CD4-positive, alpha-beta T cell treated with Interleukin-15 for 1 hour (primary cell): ENCODE measurements around the gene GLB1L3.

Source experiments
- DNase-seq: peaks from one replicate; pipeline ENCODE4 v3.0.0-alpha.2; 2020

GLB1L3 gene, protein sequence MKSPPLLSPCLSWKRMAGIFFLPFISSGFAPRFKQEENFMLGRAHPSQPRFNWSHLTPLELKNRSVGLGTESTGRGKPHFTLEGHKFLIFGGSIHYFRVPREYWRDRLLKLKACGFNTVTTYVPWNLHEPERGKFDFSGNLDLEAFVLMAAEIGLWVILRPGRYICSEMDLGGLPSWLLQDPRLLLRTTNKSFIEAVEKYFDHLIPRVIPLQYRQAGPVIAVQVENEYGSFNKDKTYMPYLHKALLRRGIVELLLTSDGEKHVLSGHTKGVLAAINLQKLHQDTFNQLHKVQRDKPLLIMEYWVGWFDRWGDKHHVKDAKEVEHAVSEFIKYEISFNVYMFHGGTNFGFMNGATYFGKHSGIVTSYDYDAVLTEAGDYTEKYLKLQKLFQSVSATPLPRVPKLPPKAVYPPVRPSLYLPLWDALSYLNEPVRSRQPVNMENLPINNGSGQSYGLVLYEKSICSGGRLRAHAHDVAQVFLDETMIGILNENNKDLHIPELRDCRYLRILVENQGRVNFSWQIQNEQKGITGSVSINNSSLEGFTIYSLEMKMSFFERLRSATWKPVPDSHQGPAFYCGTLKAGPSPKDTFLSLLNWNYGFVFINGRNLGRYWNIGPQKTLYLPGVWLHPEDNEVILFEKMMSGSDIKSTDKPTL

DNA sequence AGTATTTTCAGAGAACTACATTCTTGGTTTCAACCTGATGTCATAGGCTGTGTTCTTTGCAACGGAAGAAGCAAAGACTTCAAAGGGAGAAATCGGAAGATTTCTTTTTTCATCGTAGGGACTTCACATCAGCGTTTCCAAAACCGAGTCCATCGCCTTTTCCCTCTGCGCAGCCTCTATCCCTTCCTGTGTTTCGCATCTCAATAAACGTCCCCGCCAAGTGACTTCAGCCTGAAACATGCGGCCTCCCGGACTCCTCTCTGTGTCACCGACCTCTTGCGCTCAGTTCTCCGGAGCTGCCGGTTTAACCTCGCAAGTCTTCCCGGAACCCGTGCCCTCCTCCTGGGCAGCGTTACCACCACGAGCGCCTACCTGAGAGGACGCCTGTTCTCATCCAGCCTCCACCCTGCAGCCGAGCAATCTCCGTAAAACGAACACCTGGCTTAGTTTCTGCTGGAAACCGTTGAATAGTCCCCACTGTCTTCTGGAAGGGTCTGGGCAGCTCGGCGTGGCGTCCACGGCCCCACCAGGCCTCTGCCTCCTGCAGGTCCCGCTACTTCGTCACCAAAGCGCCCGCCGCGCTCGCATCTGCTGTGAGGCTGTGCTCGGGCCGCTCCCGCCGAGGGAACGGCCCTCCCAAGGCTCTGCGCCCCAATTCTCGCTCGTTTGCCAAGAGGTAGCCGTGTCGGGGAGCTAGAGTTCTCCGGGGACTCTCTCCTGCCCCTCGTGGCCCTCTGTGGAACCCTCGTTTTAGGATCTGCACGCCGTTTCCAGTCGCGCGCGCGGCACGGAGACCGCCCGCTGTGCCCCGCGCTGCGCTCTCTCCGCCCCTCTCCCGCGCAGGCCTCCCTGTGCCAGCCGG lies at the start of gene GLB1L3:
Gene GLB1L3 (plus strand): TSS at position 846 of the 862 bp plus-strand sequence. CDS start 362 bp downstream, outside the sequence.
- peak; percentile 71 for DNase-seq

DNA sequence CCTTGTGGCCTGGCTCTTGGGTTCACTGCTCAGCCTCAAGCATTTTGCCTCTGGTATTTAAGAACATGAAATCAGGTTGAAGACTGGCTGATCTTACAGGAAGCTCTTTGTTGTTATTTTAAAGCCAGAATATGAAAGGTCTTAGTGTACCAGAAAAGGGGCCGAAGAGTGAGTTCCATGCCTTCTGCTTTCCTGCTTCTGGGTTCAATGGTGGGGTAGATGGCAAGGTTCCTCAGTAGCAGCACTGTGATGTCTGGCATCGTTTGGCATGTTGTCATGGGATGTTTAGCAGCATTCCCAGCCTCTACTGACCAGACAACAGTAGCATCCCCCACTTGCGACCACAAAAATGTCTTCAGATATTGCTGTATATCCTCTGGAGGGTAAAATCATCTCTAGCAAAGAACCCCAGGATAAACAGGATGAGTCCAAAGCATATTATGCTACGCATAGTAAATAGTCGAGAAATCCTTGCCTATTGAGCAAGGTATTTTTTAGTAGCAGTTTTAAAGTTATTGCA lies 49.3 kb upstream of the GLB1L3 start:
- DNase-seq = no peak

DNA sequence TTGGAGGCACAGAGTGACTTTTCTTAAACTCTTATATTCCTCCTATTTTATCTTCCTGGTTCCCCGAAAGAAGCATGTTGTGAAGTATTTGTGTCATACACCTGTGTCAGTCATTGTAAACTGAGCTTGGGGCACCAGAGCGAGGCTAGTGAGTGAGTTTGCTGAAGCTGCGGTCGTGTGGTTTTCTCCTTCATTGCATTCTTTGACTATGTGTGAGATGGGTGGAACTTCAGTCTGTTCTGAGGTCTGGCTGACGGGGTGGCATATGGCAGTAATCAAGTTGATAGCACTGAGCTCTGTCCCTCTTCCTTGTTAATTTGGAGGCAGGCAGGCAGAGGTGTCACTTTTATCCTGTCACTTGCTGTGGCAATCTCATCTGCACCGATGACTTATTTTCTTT lies 47.6 kb upstream of the GLB1L3 start:
- peak; percentile 36 for DNase-seq

DNA sequence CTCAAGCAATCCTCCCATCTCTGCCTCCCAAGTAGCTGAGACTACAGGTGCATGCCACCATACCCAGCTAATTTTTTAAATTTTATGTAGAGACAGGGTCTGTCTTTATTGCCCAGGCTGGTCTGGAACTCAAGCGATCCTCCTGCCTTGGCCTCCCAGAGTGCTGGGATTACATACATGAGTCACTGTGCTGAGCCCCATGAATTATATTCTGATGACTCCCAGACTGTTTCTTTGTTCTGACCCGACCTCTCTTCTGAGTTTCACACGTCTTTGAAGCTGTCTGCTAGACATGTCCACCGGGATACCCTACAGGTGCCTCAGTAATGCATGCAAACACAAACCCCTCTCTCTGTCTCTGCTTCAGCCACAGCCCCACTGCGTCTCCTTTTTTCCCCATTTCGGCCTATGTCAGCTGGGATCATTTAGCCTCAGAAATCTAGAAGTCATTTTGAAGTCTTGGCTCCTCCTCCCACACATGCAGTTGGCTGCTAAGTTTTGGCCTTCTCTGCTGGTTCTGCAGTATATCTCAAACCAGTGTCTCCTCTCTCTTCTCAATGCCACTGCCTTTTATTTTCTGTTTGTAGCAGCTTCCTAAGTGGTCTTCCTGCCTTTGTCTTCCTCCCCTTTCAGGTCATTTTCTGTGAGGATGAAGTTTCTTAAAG lies 46.9 kb upstream of the GLB1L3 start:
- no peak for DNase-seq

DNA sequence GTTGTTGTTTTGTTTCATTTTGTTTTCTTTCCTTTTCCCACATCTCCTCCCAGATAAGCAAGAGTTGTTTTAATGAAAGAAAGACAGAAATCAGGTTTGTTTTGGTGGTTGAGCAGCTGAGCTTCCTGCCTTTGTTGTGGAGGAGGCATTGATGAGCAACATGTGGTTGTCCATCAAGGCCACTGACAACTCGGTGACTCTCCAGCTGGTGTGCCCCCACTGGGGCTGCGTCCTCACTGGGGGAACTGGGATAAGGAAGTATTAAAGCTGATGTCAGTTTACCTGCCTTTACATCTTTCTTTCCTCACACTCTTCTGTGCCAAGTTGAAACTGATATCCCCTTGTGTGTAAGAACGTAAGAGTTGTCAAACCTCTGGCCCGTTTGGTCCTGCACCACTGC lies 45.8 kb upstream of the GLB1L3 start:
- no peak for DNase-seq

DNA sequence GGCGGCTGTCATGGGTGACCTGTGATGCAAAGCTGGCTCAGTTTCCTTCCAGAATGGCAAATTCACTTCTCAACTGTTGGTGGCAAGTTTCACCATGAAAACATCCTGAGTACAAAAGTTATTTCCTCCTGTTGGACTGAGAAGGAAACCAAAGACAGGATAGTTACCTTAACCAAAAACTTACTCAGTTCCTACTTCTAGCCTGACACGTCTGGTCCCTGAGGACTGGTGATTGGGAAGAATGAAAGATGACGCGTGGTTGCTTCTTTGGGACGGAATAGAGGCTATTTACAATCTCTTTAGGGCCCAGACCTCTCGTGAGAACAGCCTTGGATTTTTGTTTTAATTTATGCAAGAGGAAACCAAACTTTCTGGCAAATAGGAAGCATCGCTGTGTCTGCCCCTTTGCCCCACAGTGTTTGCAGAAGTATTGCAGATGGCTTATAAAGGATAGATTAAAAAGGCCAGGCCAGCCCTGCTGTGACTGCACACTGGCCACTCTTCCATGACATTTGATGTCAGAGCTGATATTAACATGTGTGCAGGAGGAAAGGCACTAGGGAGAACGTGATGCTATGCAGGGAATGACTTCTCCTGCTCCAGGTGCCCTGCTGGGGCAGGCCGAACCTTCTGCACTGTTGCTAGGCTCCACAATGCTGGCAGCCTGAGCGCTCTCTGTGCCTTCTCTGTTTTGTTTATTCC lies 44.1 kb upstream of the GLB1L3 start:
- no peak for DNase-seq

DNA sequence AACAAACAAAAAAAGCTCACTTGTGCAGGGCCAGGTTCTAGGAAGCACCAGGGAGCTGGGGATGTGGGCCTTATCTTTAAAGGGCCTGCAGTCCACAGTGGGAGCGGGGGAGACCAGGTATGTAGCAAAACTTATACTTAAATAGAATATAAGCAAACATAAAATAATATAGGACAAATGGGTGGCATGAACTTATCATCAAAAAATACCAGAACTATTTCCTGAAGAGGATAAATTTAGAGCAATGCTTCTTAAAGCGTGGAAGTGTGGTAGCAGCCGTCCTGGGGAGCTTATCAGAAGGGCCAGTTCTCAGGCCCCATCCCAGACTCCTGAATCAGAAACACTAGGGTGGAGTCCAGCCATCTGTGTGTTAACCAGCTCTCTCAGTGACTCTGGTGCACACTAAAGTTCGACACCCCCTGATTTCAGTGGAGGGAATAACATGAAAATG lies 42.4 kb upstream of the GLB1L3 start:
- no peak for DNase-seq

DNA sequence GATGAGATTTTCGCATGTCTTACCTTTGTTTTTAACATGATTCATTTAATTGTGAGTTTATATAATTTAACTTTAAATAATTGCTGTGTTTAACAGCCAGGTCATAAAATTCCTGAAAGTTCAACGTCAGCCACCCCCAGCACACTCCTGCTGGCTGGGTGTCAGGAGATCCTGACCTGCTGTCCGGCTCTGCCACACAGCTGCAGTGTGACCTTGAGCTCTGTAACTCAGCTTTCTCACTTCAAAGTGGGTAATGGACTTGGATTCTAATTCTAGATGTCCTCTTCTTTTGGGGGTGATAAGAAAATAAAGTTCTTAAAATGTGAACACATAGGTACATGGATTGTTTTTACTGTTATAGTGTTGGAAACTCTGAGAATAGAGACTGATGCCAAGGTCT lies 40.8 kb upstream of the GLB1L3 start:
- DNase-seq = no peak

DNA sequence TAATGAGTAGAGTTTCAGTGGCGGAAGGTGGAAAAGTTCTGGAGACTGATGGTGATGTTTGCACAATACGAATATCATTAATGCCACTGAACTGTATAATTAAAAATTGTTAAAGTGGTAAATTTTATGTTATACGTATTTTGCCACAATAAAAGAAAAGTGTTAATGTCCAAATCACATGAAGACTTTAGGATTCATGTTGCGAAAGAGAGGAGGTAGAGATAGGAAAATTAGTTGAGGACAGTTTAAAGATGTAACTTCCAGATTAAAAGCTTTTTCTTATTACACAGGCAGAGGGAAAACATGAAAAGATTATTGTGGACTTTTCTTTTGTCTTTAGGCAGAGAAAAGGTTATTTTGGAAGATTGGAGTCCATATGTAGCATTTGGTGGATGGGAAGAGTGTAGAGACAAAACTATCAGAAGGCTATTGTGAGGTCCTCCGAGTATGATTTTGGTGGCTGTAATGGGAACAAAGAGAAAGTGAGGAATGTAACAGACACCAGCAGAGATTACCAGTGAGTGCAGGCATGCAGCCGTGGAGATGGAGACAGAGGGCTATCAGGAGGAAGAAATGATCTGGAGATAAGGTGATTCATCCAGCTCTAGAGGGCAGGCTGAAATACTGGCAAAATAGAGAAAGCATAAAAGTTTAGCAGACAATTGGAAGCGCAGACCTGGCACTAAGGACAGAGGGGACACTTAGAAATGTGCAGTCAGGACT lies 39.2 kb upstream of the GLB1L3 start:
- DNase-seq = no peak

DNA sequence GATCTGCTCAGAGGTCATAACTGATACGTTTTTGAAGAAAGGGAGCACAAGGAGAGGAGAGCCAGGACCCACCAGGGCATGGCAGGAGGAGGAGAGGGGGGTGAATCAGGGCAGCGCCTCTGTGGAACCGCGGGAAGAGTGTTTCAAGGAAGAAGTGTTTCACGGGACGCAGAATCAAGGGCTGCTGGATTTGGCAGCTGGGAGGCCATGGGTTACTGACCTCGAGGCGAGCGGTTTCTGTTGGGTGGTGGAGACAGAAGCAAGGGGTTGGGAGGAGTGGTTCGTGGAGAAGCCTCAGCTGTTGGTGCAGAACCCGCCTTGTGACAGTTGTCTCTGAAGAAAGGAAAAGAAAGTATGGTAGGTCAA lies 38.6 kb upstream of the GLB1L3 start:
- no peak for DNase-seq

DNA sequence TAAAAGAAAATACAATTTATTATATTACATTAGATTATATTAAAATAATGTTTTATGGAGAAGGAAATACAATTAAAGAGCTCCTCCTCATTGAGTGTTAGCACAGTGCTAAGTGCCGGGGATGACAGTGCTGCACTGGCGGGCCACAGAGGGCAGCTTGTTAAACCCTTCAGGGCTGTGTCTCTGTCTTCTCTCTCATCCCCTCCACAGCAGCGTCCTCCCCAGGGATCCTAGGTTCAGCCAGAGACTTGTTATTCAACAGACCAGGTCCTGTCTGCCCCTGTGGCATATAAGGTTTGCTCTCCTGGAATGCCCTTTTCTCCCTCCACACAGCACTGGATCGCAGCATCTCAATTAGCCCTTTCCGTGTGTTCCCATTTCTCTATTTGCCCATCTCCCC lies 37.2 kb upstream of the GLB1L3 start:
- DNase-seq = no peak

DNA sequence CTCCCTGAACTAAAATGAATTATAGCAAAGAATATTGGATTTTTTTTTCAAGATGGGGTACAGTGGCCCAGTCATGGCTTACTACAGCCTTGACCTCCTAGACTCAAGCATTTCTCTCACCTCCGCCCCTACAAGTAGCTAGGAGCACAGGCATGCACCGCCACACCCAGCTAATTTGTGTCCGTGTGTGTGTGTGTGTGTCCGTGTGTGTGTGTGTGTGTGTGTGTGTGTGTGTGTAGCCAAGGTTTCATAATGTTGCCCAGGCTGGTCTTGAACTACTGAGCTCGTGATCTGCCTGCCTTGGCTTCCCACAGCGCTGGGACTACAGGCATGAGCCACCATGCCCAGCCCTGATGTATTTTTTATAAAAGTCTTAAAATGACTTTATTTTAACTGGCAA lies 35.6 kb upstream of the GLB1L3 start:
- DNase-seq = no peak

DNA sequence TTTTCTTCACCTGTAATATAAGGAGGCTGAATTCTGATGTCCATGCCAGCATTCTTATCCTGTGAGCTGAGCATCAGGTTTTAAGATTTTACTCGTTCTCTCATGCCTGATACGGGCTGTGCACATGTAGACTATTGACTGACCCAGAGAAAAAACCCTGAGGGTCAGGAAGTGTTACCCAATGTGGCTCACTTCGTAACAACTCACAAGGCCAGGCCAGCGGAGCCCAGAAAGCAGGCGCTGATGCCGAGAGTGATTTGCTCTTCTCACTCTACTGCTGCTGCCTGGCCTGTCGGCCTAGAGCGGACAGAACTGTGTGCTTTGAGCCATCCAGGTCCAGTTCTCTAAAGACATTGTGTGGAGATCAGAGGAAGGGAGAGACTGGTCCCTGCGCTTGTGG lies 33.8 kb upstream of the GLB1L3 start:
- no peak for DNase-seq

DNA sequence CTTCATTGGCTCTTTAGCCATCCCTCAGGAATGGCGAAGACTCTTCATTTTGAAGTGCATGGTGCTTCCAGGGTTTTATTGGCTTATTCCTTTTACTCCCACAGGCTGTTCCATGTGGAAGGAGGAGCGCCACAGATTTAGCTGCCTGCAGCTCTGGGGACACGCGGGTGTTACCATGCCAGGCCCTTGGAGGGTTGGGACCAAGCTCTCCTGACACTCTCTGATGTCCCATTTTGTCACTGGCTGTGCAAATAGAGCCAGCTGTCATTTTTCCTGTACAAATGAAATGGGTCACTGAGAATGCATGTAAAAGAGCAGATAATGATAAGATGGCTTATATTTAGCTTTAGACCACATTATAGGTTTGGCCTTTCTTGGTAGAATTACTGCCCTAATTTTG lies 32.3 kb upstream of the GLB1L3 start:
- DNase-seq = no peak

DNA sequence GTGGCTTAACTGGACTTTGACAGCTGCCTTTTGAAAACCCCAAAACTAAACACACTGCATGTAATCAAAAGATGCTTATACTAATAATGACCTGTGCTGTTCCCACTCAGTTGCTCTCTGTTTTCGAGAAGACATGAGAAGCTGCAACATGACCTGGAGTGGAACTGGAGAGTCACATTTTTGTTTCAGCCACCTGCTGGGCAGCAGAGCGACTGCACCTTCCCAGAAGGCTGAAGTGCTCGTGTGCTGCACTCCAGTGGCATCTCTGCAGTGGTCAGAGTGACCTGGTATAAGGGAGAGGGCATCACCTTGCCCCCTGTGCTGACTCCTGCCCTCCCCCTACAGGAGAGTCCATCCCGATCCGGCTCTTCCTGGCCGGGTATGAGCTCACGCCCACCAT lies 31.6 kb upstream of the GLB1L3 start:
- DNase-seq = no peak

DNA sequence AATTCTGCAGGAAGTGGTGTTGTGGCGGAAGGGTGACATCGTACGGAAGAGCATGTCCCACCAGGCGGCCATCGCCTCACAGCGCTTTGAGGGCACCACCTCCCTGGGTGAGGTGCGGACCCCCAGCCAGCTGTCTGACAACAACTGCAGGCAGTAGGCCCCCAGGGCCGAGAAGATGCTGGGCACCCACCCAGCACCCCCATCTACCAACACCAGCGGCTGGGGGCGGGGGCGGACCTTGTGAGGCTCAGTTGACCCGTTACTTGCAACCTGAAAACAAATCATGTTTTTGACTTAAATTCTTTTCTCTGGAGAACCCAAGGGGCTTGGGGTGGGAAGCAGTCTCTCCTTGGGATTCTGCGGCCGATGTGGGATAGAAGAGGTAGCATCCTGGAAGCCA lies 30.7 kb upstream of the GLB1L3 start:
- no peak for DNase-seq

DNA sequence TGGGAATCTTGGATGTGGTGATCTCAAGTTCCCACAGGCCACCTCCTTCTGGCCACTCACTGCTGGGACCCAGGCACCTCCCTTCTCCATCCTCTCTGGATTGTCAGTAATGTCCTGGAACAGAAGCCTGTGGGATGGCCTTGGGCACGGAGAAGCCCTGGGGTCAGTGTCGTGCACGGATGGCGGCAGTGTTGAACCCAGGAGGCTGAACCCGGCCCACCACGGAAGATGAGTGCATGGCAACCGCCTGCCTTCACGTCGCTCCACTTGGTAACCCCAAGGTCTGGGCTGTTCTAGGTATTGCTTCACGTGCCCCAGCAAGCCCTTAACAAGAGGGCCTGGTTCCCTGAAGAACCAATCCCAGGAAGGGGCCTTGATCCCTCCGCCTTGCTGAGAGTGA lies 30.1 kb upstream of the GLB1L3 start:
- no peak for DNase-seq

DNA sequence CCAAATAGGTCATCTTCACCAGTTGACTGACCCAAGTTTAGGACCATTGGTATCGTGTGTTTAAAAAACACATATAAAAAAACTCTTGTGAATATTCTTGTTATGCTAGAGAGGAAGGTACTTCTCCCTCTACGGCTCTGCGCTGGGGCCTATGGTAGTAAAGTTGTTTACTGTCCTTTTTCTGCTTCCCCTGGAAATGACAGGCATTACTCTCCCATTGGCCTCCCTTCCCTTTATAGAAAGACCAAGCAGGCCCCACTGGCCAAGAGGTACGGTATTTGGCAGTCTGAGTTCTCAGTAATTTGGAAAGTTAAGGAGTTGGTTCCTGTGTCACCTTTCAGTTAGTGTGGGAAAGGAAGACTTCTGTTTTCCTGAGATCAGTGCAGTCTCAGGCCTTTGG lies 29.5 kb upstream of the GLB1L3 start:
- DNase-seq = no peak

DNA sequence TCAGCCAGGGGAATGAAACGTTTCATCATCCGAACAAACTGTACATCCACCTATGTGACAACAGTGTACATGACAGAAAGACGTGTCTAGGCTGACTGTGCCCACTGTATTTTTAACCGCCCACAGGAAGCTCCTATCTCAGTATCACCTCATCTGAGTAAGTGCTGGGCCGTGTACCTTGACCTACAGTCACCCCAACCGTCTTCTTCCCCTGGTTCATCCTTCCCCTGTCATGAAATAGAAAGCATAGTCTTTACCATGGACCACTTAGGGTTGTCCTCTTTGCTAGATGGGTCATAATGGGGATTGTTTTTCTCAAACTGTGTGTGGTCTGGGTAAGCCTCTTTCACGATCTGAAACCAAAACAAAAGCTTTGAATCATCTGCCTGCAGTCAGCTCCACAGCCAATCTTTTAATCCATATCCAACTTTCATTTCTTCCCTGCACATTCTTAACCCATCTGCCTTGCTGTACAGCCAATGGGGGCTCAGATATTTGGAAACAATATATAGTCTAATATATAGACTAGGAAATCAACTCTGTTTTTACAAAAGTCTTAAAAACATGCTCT lies 27.2 kb upstream of the GLB1L3 start:
- DNase-seq = no peak

DNA sequence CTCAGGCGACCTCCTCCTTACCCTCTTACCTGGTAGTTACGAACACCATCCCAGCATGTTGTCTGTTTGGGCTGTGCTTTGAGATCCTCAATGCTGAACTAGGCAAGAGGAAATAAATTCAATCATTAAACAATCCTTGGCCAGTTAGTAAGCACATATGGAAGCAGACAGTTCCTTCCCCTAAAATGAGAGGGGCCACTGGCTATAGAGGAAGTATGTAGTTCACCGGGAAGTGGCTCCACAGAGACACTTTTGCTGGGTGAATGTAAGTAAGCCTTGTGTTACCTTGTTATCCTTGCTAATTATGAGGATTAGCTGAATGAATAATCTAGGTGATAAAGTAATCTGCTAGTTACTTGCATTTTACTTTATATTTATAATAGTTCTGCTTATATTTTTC lies 25.9 kb upstream of the GLB1L3 start:
- no peak for DNase-seq

DNA sequence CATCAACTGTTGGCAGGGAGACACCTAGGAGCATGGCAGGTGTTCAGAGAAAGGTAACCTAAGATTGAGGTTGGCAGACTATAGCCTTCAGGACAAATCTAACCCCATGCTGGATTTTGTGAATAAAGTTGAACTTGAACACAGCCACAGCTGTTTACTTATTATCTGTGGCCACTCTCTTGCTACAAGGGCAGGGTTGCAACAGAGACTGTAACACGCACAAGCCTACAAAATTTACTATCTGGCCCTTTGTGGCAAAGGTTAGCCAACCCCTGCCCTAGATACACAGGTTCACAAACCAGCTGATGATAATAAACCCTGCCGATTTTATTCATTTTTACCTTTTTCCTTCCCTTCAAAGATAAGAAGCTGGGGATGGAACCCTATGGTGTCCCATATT lies 25.5 kb upstream of the GLB1L3 start:
- DNase-seq = no peak
